Measurements from ENCODE around the gene GRID1.

GRID1 gene

GRCh38 chr10:86162696-86163400 is 203.7 kb downstream of the GRID1 start:
- DNase-seq: no peak

GRCh38 chr10:86162036-86162435 is 204.6 kb downstream of the GRID1 start:
- no peak for DNase-seq

DNA sequence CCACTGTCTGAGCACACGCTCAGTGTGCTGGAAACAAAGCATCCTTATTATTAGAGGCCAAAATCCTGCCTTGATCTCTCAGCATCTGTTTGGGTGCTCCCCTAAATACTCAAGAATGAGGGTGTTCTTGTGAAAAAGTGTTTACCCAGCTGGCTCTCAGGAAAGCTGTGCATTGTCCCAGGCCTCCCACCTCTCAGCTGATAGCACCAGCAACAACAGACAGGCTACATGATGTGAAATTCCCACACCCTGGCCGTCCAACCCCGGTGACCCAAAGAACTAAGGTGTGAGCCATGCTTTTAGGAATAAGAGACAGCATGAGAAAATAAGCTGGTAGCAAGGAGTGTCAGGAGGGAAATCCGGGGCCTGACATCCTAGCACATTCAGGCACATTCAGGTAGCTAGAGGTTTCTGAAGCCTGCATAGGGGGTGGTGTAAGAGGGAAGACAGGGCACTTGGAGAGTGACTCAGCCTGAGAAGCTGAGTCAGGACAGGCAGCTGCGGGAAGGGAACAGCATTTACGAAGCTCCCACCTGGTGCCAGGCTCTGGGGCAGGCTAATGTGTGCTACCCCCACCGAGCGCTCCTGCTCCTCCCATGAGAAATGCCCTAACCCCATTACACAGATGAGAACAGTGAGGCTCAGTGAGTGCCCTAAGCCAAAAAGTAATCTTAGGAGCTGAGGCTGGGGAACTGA is 205.6 kb downstream of the GRID1 start:
- no peak for DNase-seq

DNA sequence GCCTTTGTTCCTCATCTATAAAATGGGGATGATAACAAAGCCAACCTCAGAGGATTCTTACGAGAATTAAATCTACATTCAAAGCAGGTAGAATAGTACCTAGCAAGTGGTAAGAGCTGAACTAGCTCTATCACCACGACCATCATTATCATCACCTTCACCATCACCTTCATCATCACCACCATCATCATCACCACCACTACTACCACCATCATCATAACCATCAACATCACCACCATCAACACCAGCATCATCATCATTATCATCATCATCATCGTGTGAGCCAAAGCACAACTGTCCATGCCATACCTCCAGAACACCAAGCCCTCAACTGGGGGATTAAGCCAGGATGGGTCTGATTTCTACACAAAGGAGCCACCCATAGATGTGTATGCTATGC is 206.8 kb downstream of the GRID1 start:
- DNase-seq: no peak

DNA sequence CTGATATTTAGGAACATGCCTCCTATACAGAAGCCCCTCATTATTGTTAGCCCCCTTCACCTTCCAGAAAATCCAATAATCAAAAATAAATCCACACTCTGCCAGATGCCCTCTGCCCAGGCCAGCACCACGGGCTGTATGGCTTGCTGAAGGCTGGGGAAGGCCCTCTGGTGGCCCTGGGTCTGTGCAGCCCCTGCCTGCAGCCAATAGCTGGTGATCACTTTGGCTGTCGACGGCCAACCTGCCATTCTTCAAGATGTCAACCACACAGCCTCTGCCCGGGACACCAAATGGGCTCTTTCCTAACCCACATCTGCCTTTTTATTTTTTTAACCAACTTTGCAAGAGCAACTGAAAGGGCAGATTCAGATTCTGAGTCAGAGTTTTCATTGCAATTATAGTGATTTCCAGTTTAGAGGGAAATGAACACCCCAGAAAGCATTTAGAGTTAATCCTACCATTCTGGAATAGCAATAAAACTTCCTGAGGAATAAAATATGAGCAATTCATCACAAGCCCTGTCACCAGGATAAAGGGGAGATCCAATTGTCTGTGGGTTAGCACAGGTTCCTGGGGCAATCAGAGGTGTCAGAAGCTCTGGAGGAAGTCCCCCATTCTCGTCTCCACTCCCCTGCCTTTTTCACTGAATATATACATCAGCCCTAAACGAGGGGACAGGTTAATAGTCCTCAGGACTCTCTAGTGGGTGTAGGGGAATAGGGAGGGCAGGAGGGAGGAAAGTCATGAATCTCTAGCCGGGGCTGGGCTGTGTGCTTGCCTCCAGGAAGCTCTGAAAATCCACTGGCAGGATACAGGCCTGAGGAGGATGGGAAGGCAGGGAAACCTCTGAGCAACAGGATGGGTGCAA is 211.3 kb downstream of the GRID1 start:
- DNase-seq: no peak

- DNase-seq: no peak
Observed at GRCh38 chr10:86153751-86154150, 212.8 kb downstream of the GRID1 start.

- no peak for DNase-seq
Observed at GRCh38 chr10:86152911-86153310, 213.7 kb downstream of the GRID1 start.

DNA sequence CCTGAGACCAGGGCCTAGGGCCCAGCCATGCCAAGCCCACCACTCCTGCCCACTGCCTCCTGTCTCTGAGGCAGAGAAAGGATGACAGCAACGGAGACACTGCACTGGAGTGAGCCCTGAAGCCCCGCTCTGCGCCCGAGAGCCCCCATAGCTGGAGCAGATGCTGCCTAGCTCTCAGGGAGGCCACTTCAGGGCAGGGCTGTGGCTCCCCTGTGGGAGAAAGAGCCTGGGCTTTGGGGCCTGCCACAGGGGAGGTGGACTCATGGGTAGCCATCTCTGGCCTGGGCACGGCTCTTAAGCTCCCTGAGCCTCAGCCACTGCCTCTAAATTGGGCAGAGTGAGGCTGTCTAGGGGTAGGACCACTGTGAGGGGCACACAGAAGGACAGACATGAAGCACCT is 214.2 kb downstream of the GRID1 start:
- DNase-seq: no peak

DNA sequence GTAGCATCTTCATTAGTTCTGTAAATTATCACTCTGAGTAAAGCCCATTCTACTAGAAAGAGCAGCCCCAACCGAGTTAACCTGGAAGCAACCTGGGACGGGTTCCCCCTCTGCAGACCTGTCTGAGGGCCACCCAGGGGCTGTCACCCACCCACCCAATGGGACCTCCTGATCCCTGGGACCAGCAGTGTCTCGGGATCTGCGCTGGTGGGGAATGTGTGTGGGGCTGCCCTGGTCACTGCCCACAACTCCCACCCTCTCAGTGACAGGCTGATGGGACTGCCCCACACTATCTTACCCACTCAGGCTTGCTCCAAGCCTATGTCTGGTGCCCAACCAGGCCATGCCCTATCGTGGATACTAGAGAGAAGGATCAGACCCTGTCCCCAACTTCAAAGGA is 215.0 kb downstream of the GRID1 start:
- DNase-seq: no peak

GRCh38 chr10:86149257-86149656 is 217.3 kb downstream of the GRID1 start:
- DNase-seq: no peak

DNA sequence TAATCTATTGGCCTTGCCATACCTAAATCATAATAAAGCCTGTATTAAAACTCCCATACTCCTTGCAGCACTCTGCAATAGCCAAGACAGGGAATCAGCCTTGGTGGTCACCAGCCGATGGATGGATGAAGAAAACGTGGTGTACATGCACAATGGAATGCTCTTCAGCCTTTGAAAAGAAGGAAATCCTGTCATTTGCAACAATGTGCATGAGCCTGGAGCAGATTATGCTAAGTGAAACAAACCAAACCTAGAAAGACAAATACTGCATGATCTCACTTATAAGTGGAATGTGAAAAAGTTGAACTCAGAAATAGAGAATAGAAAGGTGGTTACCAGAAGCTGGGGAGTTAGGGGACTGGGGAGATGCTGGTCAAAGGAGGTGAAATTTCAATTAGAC is 218.5 kb downstream of the GRID1 start:
- DNase-seq: no peak

DNA sequence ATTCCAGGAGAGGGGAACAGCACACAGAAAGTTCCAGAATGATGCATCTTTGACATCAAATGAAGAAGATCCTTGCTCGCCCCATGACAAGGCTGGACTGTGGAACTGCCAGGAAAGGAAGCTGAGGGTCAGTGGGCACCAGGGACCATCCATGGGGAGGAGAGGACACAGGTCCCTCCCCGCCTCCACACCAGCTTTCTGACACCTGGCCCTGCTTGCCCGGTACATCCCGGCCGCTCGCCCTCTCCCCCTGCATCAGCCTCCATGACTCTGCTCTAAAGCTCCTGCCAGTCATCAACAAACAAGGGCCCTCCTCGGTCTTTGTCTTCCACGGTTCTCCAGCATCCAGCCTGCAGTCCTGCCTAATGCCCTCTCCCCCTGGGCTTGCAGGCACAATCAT is 222.3 kb downstream of the GRID1 start:
- DNase-seq: no peak

GRCh38 chr10:86141896-86142295 is 224.7 kb downstream of the GRID1 start:
- DNase-seq: no peak

GRCh38 chr10:86139066-86139657 is 227.4 kb downstream of the GRID1 start:
- DNase-seq: no peak

DNA sequence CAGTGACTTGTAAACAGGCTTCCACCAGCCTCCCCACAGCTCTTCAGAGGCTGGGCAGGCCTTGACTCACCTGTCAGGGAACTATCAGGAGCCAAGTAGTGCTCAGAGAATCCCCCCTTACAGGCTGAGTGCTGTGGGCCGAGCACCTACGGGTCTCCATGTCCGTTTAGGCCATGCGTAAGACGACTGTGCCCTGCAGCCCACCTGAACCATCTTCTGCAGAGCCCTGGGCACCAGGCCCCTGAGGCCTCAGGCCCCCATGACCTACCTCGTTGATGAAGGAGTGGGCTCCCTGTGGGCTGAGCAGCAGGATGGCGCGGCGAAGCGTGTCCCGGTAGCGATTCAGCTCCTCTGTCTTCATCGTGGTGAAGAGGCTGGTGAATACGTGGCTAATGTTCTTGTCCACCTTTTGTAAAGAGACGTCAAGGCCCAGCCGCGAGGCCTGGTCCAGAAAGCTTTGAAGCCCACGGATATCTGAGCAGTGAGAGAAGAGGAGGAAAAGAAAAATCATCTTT is 228.0 kb downstream of the GRID1 start:
- DNase-seq: no peak

- DNase-seq: no peak
Observed at GRCh38 chr10:86137561-86137960, 229.0 kb downstream of the GRID1 start.

GRCh38 chr10:86136934-86137333 is 229.7 kb downstream of the GRID1 start:
- DNase-seq: no peak

GRCh38 chr10:86135191-86135590 is 231.4 kb downstream of the GRID1 start:
- DNase-seq: no peak

DNA sequence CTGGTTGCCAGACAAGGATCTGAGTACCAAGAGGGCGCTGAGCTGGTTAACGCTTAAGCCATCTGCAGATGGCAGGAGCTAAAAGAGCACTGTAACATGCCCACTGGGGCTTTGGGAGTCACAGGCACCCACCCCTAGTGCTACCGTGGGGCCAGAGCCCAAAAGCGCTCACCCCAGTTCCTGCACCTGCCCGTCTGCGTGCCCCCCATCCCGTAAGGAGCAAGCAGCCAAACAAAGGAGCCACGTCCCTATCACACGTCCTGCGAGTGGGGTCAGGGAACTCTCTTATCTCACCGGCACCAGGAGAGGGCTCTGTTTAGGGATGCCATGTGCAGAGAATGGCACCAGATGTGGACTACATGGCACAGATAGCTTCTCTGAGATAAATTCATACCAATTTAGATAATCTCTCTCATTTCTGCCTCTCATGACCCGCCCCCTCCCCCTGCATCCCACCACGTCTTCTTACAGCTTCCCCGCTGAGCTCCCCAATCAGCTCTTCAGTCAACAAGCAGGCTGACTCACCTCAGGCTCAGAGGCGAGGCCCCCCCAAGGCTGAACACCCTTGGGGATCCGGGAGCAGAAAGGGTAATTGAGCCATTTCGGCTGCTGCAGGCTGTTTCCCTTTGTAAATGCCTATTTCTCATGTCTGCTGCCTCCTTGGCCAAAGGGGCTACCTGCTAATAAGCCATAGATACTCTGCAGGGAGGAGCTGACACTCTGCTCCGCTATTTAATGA is 235.7 kb downstream of the GRID1 start:
- no peak for DNase-seq

- no peak for DNase-seq
Observed at GRCh38 chr10:86130041-86130440, 236.6 kb downstream of the GRID1 start.

- no peak for DNase-seq
Observed at GRCh38 chr10:86128360-86128759, 238.2 kb downstream of the GRID1 start.

DNA sequence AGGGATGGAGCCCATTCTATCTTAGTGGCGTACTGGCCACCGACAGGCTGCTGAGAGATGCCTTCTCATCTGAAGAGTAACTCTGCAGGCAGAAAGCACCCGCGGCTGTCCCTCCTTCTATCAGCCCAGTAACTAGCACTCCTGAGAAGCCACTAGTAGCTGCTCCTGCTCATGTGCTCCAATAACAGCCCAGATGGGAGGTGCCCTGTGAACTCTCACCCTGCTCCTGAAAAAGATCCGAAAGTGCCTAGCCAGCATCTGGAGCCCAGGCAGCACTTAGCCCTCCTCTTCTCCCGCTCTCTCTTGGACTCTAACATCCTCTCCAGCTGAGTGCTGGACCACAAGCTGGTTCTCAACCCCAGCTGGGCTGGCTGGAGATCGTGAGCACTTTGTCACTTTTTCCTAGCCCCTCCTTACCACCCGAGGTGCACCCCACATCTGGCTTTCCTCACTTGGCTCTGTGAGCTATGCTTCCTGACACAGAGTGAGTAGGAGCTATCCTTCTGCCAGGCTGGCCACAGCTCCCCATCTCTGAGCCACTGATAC is 239.2 kb downstream of the GRID1 start:
- no peak for DNase-seq

All from activated CD8-positive, alpha-beta memory T cell treated with anti-CD3 and anti-CD28 coated beads, Interleukin-2, amount 50 U/mL, for 4 hours (primary cell).